ENCODE results near the gene ADRA1B. TPM values are rescaled to one million over a fixed set of nuclear protein-coding genes. Genes with fewer than 3 reads are reported as not detected.

ADRA1B gene
- total RNA-seq, 1 experiment from 2014 or later = not detected

DNA sequence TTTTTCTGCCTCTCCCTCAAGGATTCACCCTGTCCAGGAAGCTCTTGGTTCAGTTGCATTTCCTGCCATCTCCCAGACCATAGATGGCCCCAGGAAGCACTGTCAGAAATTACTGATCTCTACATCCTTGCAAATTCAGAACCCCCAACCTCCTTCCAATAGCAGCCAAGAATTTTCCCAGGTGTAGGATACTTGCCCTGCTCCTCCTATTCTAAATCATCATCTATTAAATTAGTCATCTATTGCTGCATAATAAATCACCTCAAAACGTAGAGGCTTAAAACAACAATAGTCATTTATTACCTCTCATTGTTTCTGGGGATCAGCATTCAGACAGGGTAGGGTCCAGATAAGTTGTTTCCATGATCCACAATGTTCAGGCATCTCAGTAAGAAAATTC lies 26.1 kb upstream of the ADRA1B start:
- no peak overlapping the region for H3K9ac ChIP-seq (ENCODE audit: extremely low read depth, insufficient read length, low read length)
- H2BK120ac ChIP-seq (ENCODE audit: low read depth, low read length, poor library complexity, severe bottlenecking) = no peak overlapping the region
- H3K14ac ChIP-seq (ENCODE audit: insufficient read depth, low read length) = no peak overlapping the region
- Mint-ChIP-seq H3K27me3 (ENCODE audit: low read depth) (no peaks in the 10 kb centered on the region; the same call in 1 of the 2 replicates), H3K4me1 (peaks cover 8 to 10% of the 10 kb centered on the region in 2 experiments), H3K27ac (no peak overlapping the region), H3K4me3 (no peak overlapping the region), H3K9me3 (no peaks in the 10 kb centered on the region), H3K36me3 (ENCODE audit: insufficient read depth in 1 of 3, low read depth in 3 of 3) (no peaks in the 10 kb centered on the region)
- H3K27me3 ChIP-seq (ENCODE audit: insufficient read depth, low read length) = no peaks in the 10 kb centered on the region
- no peaks in the 10 kb centered on the region for H3K9me3 ChIP-seq (ENCODE audit: control insufficient read depth, low read depth, low read length)
- H3K18ac ChIP-seq (ENCODE audit: insufficient read length, low read depth, low read length) = no peak overlapping the region
- H3T11ph ChIP-seq (ENCODE audit: low read length) = no peak overlapping the region
- H4K5ac ChIP-seq (ENCODE audit: insufficient read length, low read depth, low read length) = no peak overlapping the region
- no peak overlapping the region for H2BK12ac ChIP-seq (ENCODE audit: insufficient read length, low read depth, low read length)
- no peaks in the 10 kb centered on the region for H3K23me2 ChIP-seq (ENCODE audit: insufficient read length, low read depth, low read length, poor library complexity, severe bottlenecking)
- no peaks in the 10 kb centered on the region for H4K20me1 ChIP-seq (ENCODE audit: control insufficient read depth, insufficient read depth, insufficient read length)
- no peak overlapping the region for H3K4ac ChIP-seq (ENCODE audit: low read depth, low read length)
- no peak overlapping the region for H2BK20ac ChIP-seq (ENCODE audit: low read depth, low read length, poor library complexity, severe bottlenecking)
- no peak overlapping the region for H2AK5ac ChIP-seq (ENCODE audit: insufficient read length, low read length)
- no peak overlapping the region for H3K27ac ChIP-seq (ENCODE audit: insufficient read length, low read depth, low read length)
- H3K4me1 ChIP-seq (ENCODE audit: insufficient read depth, low read length) = 0 out of 2 replicates have a peak, but pooled peaks cover 2% of the 10 kb centered on the region
- H4K8ac ChIP-seq (replicated peaks; ENCODE audit: insufficient read length, low read depth, low read length) = no peak overlapping the region
- H2BK15ac ChIP-seq (ENCODE audit: low read depth, low read length) = no peak overlapping the region
- no peak overlapping the region for H2BK5ac ChIP-seq (ENCODE audit: insufficient read length, low read length)
- no CpG with 5 or more reads among the region's 1 CpG for WGBS (ENCODE audit: extremely low coverage, insufficient read length, low lambda C conversion rate)
- no peak overlapping the region for H2AFZ ChIP-seq (ENCODE audit: low read length)
- no peak overlapping the region for H3K56ac ChIP-seq (ENCODE audit: insufficient read length, low read depth, low read length)
- no peaks in the 10 kb centered on the region for H3K79me2 ChIP-seq (ENCODE audit: insufficient read depth, low read length)
- H4K91ac ChIP-seq (ENCODE audit: insufficient read length, low read depth, low read length) = no peak overlapping the region
- no peak overlapping the region for H3K4me2 ChIP-seq (ENCODE audit: insufficient read depth, insufficient read length, low read length)
- H3K23ac ChIP-seq (ENCODE audit: insufficient read length, low read depth, low read length) = no peak overlapping the region
- no peaks in the 10 kb centered on the region for H3K79me1 ChIP-seq (ENCODE audit: insufficient read depth, low read depth, low read length, poor library complexity, severe bottlenecking)
- TF ChIP-seq, protein P1, sequence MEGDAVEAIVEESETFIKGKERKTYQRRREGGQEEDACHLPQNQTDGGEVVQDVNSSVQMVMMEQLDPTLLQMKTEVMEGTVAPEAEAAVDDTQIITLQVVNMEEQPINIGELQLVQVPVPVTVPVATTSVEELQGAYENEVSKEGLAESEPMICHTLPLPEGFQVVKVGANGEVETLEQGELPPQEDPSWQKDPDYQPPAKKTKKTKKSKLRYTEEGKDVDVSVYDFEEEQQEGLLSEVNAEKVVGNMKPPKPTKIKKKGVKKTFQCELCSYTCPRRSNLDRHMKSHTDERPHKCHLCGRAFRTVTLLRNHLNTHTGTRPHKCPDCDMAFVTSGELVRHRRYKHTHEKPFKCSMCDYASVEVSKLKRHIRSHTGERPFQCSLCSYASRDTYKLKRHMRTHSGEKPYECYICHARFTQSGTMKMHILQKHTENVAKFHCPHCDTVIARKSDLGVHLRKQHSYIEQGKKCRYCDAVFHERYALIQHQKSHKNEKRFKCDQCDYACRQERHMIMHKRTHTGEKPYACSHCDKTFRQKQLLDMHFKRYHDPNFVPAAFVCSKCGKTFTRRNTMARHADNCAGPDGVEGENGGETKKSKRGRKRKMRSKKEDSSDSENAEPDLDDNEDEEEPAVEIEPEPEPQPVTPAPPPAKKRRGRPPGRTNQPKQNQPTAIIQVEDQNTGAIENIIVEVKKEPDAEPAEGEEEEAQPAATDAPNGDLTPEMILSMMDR (conservative IDR thresholded peaks at IDR 0.05) = no peak
- no peak for DNase-seq
